ENCODE results near the gene OPN5.

DNA sequence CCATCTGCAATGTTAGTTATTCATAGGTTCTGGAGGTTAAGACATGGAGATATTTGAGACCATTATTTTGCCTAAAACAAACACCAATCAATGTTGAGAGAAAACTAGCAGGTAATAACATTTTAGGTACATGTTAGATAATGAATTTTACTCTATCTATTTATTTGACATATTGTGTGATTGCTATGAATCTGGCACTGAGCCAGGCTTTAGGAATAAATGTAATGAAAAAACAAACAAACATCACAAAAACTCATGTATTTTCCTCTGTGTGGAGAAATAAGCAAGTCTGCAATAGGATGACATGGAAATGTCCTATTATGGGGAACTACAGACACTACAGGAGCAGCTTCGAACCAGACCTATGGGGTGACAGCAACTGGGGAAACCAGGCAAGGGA is 57.8 kb downstream of the OPN5 start:
- no peak for TF ChIP-seq REST (IDR thresholded peaks at IDR 0.05; ENCODE audit: unreplicated experiment)
- TF ChIP-seq EZH2 (IDR thresholded peaks at IDR 0.05; ENCODE audit: low read depth, unreplicated experiment): no peak

All from GM23338 (cell line).